HCT116 (cell line): ENCODE data around the gene ZNF792. TPM values are rescaled to one million over a fixed set of nuclear protein-coding genes. Genes with fewer than 3 reads are reported as not detected.
"Not testable (repeated sequence)": the region's sequence is repeated elsewhere in the genome, so short reads cannot be mapped to it uniquely, and the experiment has no call there.

Experiments
- ATAC-seq: fragments of 200-7000 bp; cut with Tn5 transposase; 2 replicates; pipeline ENCODE4 v1.9.1; 2020; ENCODE audit warnings: mild to moderate bottlenecking, moderate library complexity
- BruUV-seq: library from RNA; stranded (reverse); fragments of 400-500 nt; replicated peaks from 2 replicates; lab custom pipeline; 2021; lab: Mats Ljungman, UMichigan
- CTCF ChIA-PET: fragments of 300-600 bp; sonication (Branson Sonifier 250); formaldehyde crosslinking; loops from one replicate; lab custom pipeline; 2021; ENCODE audit warnings: antibody characterized with exemption; lab: Charles Lee
- POLR2A ChIA-PET: fragments of 300-600, 350-600 bp; sonication (Branson Sonifier 250); formaldehyde crosslinking; loops from one replicate; lab custom pipeline; 2021; ENCODE audit warnings: antibody characterized with exemption; lab: Charles Lee
- RAD21 ChIA-PET, 2 experiments: fragments of 300-600 bp; sonication (Branson Sonifier 250); formaldehyde crosslinking; loops; one replicate each; lab custom pipeline; 2023; ENCODE audit warnings: low total read pairs in 2 of 2; ENCODE audit not compliant: uncharacterized antibody in 2 of 2, unreplicated experiment in 2 of 2, low non-redundant PET in 1 of 2; lab: Charles Lee
- DNase-seq: peaks from one replicate; pipeline ENCODE4 v3.0.0-alpha.2; 2010; ENCODE audit warnings: low read depth, low spot score
- H2AFZ ChIP-seq: fragments of 200-600 bp; shearing (Covaris generic), sonication (generic); 2 replicates; pipeline ENCODE4 v1.6.1; 2017; ENCODE audit warnings: low read depth, mixed run types, mixed read lengths, antibody characterized with exemption, low read length; ENCODE audit not compliant: poor library complexity, severe bottlenecking
- H3K27ac ChIP-seq: 2 replicates; pipeline ENCODE4 v1.5.1; 2012; ENCODE audit warnings: low read depth, low read length
- H3K27me3 ChIP-seq: fragments of 200-600 bp; sonication (generic); 2 replicates; pipeline ENCODE4 v1.6.1; 2016; ENCODE audit warnings: mixed run types, low read length, mixed read lengths; ENCODE audit not compliant: insufficient read depth
- H3K36me3 ChIP-seq, 2 experiments: fragments of 200-500 bp in 1 of 2; fragments of 200-600 bp in 1 of 2; sonication (Bioruptor generic) in 1 of 2; sonication (generic) in 1 of 2; 2 replicates each; pipeline versions ENCODE4 v1.5.1 to v1.6.1; 2014 to 2016; ENCODE audit warnings: low read length in 2 of 2, inconsistent platforms in 1 of 2, mixed read lengths in 1 of 2, mixed run types in 1 of 2; ENCODE audit not compliant: insufficient read depth in 2 of 2, control insufficient read depth in 1 of 2
- H3K4me1 ChIP-seq, 2 experiments: fragments of 200-600 bp in 1 of 2; sonication (generic) in 1 of 2; 2 replicates each; pipeline versions ENCODE4 v1.5.1 to v1.6.1; 2012 to 2017; ENCODE audit warnings: low read length in 2 of 2, inconsistent platforms in 1 of 2, mild to moderate bottlenecking in 1 of 2, mixed read lengths in 1 of 2, mixed run types in 1 of 2, moderate library complexity in 1 of 2; ENCODE audit not compliant: insufficient read depth in 2 of 2, control insufficient read depth in 1 of 2
- H3K4me2 ChIP-seq: fragments of 200-600 bp; sonication (generic); 2 replicates; pipeline ENCODE4 v1.6.1; 2017; ENCODE audit warnings: mixed run types, low read length, mixed read lengths
- H3K4me3 ChIP-seq, 2 experiments: fragments of 200-600 bp in 1 of 2; sonication (generic) in 1 of 2; replicated peaks in 1 of 2; 2 replicates each; pipeline ENCODE4 v1.5.1; 2011 to 2016; ENCODE audit warnings: low read length in 2 of 2, control low read depth in 1 of 2, low read depth in 1 of 2, mild to moderate bottlenecking in 1 of 2, mixed read lengths in 1 of 2, mixed run types in 1 of 2
- H3K79me2 ChIP-seq: fragments of 200-600 bp; sonication (generic); 2 replicates; pipeline ENCODE4 v1.6.1; 2017; ENCODE audit warnings: mild to moderate bottlenecking, mixed run types, low read length, moderate library complexity, mixed read lengths; ENCODE audit not compliant: insufficient read depth
- H3K9ac ChIP-seq: fragments of 200-600 bp; sonication (generic); 2 replicates; pipeline ENCODE4 v1.6.1; 2016; ENCODE audit warnings: low read length, mixed read lengths
- H3K9me2 ChIP-seq: fragments of 200-600 bp; sonication (generic), shearing (Covaris generic); 2 replicates; pipeline ENCODE4 v1.6.1; 2017; ENCODE audit warnings: mixed run types, mild to moderate bottlenecking, moderate library complexity; ENCODE audit not compliant: insufficient read depth
- H3K9me3 ChIP-seq, 2 experiments: fragments of 200-500 bp in 1 of 2; fragments of 200-600 bp in 1 of 2; sonication (Bioruptor generic) in 1 of 2; sonication (generic) in 1 of 2; 2 replicates each; pipeline ENCODE4 v1.6.1; 2014 to 2017; ENCODE audit warnings: low read length in 2 of 2, mixed read lengths in 2 of 2, inconsistent platforms in 1 of 2, low read depth in 1 of 2, mild to moderate bottlenecking in 1 of 2, mixed run types in 1 of 2, moderate library complexity in 1 of 2; ENCODE audit not compliant: control insufficient read depth in 1 of 2, insufficient read depth in 1 of 2
- H4K20me1 ChIP-seq: fragments of 200-600 bp; sonication (generic), shearing (Covaris generic); 2 replicates; pipeline ENCODE4 v1.6.1; 2017; ENCODE audit warnings: mixed run types, mild to moderate bottlenecking, moderate library complexity; ENCODE audit not compliant: insufficient read depth
- CBX3 ChIP-seq: IDR thresholded peaks from 2 replicates; pipeline ENCODE4 v1.6.1; 2012; ENCODE audit warnings: low read depth
- FOSL1 ChIP-seq: IDR thresholded peaks from 2 replicates; pipeline ENCODE4 v1.6.1; 2012; ENCODE audit warnings: low read depth
- POLR2A ChIP-seq: IDR thresholded peaks from 2 replicates; pipeline ENCODE4 v1.7.0; 2011; ENCODE audit warnings: borderline replicate concordance; ENCODE audit not compliant: insufficient read depth, insufficient read length; ENCODE audit errors: extremely low read depth
- RAD21 ChIP-seq: IDR thresholded peaks from 2 replicates; pipeline ENCODE4 v1.6.1; 2012; ENCODE audit warnings: low read depth, mild to moderate bottlenecking
- ZNF274 ChIP-seq: fragments of 200-500 bp; sonication (Bioruptor generic); IDR thresholded peaks from 2 replicates; pipeline ENCODE4 v1.6.1; 2014; ENCODE audit warnings: mild to moderate bottlenecking, low read depth, low read length, inconsistent platforms
- intact Hi-C: fragments of 100-400 bp; cut with micrococcal nuclease; formaldehyde crosslinking; loops from 2 replicates; pipeline ENCODE4 v1.10.0; 2022
- total RNA-seq: library from RNA; stranded (reverse); gene quantifications from one replicate; pipeline ENCODE4 v1.2.1, GENCODE V29; 2021; ENCODE audit not compliant: unreplicated experiment

Gene ZNF792
- total RNA-seq, 1 experiment from 2014 or later: 3.6 TPM

- TF ChIP-seq ZNF274: no peak
- no peak for TF ChIP-seq FOSL1
- TF ChIP-seq RAD21: no peak
- no peak for TF ChIP-seq POLR2A
- ATAC-seq (no peak), DNase-seq (no peak)
- Histone ChIP-seq H3K9me2 (no peaks in the 10 kb centered on the region), H3K4me2 (no peak overlapping the region), H3K79me2 (no peaks in the 10 kb centered on the region), H3K27ac (no peak overlapping the region), H3K4me3 (no peak overlapping the region), H4K20me1 (no peaks in the 10 kb centered on the region), H3K9me3 (peaks cover 0 to 3% of the 10 kb centered on the region in 2 experiments; a peak in 2 of 4 replicates), H2AFZ (no peak overlapping the region), H3K36me3 (no peaks in the 10 kb centered on the region), H3K9ac (no peak overlapping the region), H3K27me3 (no peaks in the 10 kb centered on the region), H3K4me1 (peaks cover under 1 to 14% of the 10 kb centered on the region in 2 experiments; a peak in 2 of 4 replicates)
- intact Hi-C loops: no loop called here
- no TSS peak for BruUV-seq
- RAD21 ChIA-PET: no interaction called here
- POLR2A ChIA-PET: no interaction called here
- CTCF ChIA-PET: no interaction called here
These were observed 3.5 kb upstream of the ZNF792 start for GRCh38 chr19:34967551-34967950.

DNA sequence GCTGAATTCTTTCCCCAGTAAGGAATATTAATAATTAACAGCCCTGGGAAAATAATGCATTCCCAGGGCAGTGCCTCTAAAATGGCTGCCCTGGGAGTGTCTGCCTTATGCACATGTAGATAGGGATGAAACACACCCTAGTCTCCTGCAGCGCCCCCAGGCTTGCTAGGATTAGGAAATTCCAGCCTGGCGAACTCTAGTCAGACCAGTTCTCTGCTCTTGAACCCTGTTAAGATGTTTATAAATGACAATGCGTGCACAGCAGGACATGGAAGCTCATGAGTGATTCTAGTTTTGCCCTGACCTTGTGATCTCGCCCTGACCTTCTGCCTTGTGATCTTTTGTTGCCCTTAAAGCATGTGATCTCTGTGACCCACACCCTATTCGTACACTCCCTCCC is 1.5 kb upstream of the ZNF792 start:
- CTCF ChIA-PET: not testable (repeated sequence)

More for the DNA sequence above, 1.5 kb upstream of the ZNF792 start:
- H3K4me1 ChIP-seq: peaks cover 4 to 14% of the 10 kb centered on the region in 2 experiments; a peak in 3 of 4 replicates
- BruUV-seq, ATAC-seq, RAD21 ChIA-PET, H3K79me2 ChIP-seq, H3K4me3 ChIP-seq, intact Hi-C loops, DNase-seq, H3K36me3 ChIP-seq, H3K9me3 ChIP-seq, H3K27me3 ChIP-seq, H3K27ac ChIP-seq, H3K4me2 ChIP-seq, H2AFZ ChIP-seq, H3K9ac ChIP-seq, H4K20me1 ChIP-seq, POLR2A ChIA-PET, H3K9me2 ChIP-seq: not testable (repeated sequence)
- TF ChIP-seq CBX3: 0 out of 2 replicates have a peak, but pooled peaks have one; percentile 51
